ENCODE results near the gene PSMB1.
"Not testable (repeated sequence)": the region's sequence is repeated elsewhere in the genome, so short reads cannot be mapped to it uniquely, and the experiment has no call there.

Gene PSMB1

GRCh38 chr6:170522565-170523183 lies 30.4 kb downstream of the PSMB1 start:
- no peaks in the 10 kb centered on the region for H3K4me1 Mint-ChIP-seq
- H3K27ac Mint-ChIP-seq: no peak overlapping the region
- H3K27me3 Mint-ChIP-seq: peaks cover 29% of the 10 kb centered on the region
- H3K9me3 Mint-ChIP-seq: no peaks in the 10 kb centered on the region
- no peak for ATAC-seq
- no peaks in the 10 kb centered on the region for H3K36me3 Mint-ChIP-seq
- no peak overlapping the region for H3K4me3 Mint-ChIP-seq

GRCh38 chr6:170516783-170517616 lies 36.1 kb downstream of the PSMB1 start:
- Mint-ChIP-seq H3K27me3 (peaks cover 60% of the 10 kb centered on the region), H3K9me3 (no peaks in the 10 kb centered on the region), H3K4me3 (peak overlapping the region; percentile 19), H3K36me3 (no peaks in the 10 kb centered on the region), H3K4me1 (peaks cover 5% of the 10 kb centered on the region), H3K27ac (no peak overlapping the region)
- peak; percentile 80 for ATAC-seq

GRCh38 chr6:170514908-170515307 lies 38.2 kb downstream of the PSMB1 start:
- no peaks in the 10 kb centered on the region for H3K9me3 Mint-ChIP-seq
- peaks cover 68% of the 10 kb centered on the region for H3K27me3 Mint-ChIP-seq
- peaks cover 5% of the 10 kb centered on the region for H3K4me1 Mint-ChIP-seq
- no peak overlapping the region for H3K27ac Mint-ChIP-seq
- ATAC-seq: no peak
- no peaks in the 10 kb centered on the region for H3K36me3 Mint-ChIP-seq
- no peak overlapping the region for H3K4me3 Mint-ChIP-seq

GRCh38 chr6:170512249-170512648 lies 40.9 kb downstream of the PSMB1 start:
- H3K27ac Mint-ChIP-seq: no peak overlapping the region
- H3K9me3 Mint-ChIP-seq: no peaks in the 10 kb centered on the region
- no peak overlapping the region for H3K4me3 Mint-ChIP-seq
- no peaks in the 10 kb centered on the region for H3K36me3 Mint-ChIP-seq
- H3K27me3 Mint-ChIP-seq: peaks cover 46% of the 10 kb centered on the region
- no peak for ATAC-seq
- H3K4me1 Mint-ChIP-seq: peaks cover 5% of the 10 kb centered on the region

- H3K27me3 Mint-ChIP-seq: peaks cover 38% of the 10 kb centered on the region
- H3K9me3 Mint-ChIP-seq: no peaks in the 10 kb centered on the region
- H3K4me3 Mint-ChIP-seq: no peak overlapping the region
- no peak overlapping the region for H3K27ac Mint-ChIP-seq
- H3K4me1 Mint-ChIP-seq: no peaks in the 10 kb centered on the region
- H3K36me3 Mint-ChIP-seq: no peaks in the 10 kb centered on the region
- ATAC-seq: no peak
These were observed 42.5 kb downstream of the PSMB1 start for GRCh38 chr6:170510631-170511030.

- Mint-ChIP-seq H3K4me1 (no peaks in the 10 kb centered on the region), H3K4me3 (no peak overlapping the region), H3K9me3 (no peaks in the 10 kb centered on the region), H3K36me3 (no peaks in the 10 kb centered on the region), H3K27ac (no peak overlapping the region), H3K27me3 (peaks cover 32% of the 10 kb centered on the region)
- no peak for ATAC-seq
These were observed 43.4 kb downstream of the PSMB1 start for GRCh38 chr6:170509723-170510018.

GRCh38 chr6:170508892-170509722 lies 44.0 kb downstream of the PSMB1 start:
- not testable (repeated sequence) for H3K4me1 Mint-ChIP-seq, H3K27ac Mint-ChIP-seq, H3K4me3 Mint-ChIP-seq, H3K9me3 Mint-ChIP-seq, H3K36me3 Mint-ChIP-seq, ATAC-seq
- H3K27me3 Mint-ChIP-seq: peaks cover 30% of the 10 kb centered on the region

GRCh38 chr6:170508275-170508674 lies 44.8 kb downstream of the PSMB1 start:
- ATAC-seq, H3K36me3 Mint-ChIP-seq, H3K9me3 Mint-ChIP-seq, H3K4me1 Mint-ChIP-seq, H3K27ac Mint-ChIP-seq, H3K4me3 Mint-ChIP-seq: not testable (repeated sequence)
- peaks cover 38% of the 10 kb centered on the region for H3K27me3 Mint-ChIP-seq

- ATAC-seq, H3K4me3 Mint-ChIP-seq, H3K36me3 Mint-ChIP-seq, H3K9me3 Mint-ChIP-seq, H3K27ac Mint-ChIP-seq, H3K4me1 Mint-ChIP-seq: not testable (repeated sequence)
- H3K27me3 Mint-ChIP-seq: peaks cover 39% of the 10 kb centered on the region
These were observed 45.4 kb downstream of the PSMB1 start for GRCh38 chr6:170507728-170508127.

GRCh38 chr6:170506446-170506845 lies 46.7 kb downstream of the PSMB1 start:
- no peak for ATAC-seq
- no peak overlapping the region for H3K4me3 Mint-ChIP-seq
- H3K27me3 Mint-ChIP-seq: peaks cover 41% of the 10 kb centered on the region

GRCh38 chr6:170505306-170505705 lies 47.8 kb downstream of the PSMB1 start:
- H3K36me3 Mint-ChIP-seq: peaks cover 27% of the 10 kb centered on the region

More at GRCh38 chr6:170506446-170506845, 46.7 kb downstream of the PSMB1 start:
- Mint-ChIP-seq H3K27ac (no peak overlapping the region), H3K4me1 (no peaks in the 10 kb centered on the region), H3K9me3 (peaks cover 23% of the 10 kb centered on the region), H3K36me3 (peaks cover 18% of the 10 kb centered on the region)

GRCh38 chr6:170504479-170504878 lies 48.6 kb downstream of the PSMB1 start:
- Mint-ChIP-seq H3K27ac (no peak overlapping the region), H3K36me3 (peaks cover 27% of the 10 kb centered on the region), H3K4me1 (no peaks in the 10 kb centered on the region), H3K27me3 (peaks cover 45% of the 10 kb centered on the region), H3K9me3 (peaks cover 31% of the 10 kb centered on the region), H3K4me3 (no peak overlapping the region)
- ATAC-seq: no peak

More at GRCh38 chr6:170505306-170505705, 47.8 kb downstream of the PSMB1 start:
- Mint-ChIP-seq H3K9me3 (peaks cover 31% of the 10 kb centered on the region), H3K4me3 (no peak overlapping the region), H3K27me3 (peaks cover 44% of the 10 kb centered on the region), H3K27ac (no peak overlapping the region), H3K4me1 (no peaks in the 10 kb centered on the region)
- no peak for ATAC-seq

- Mint-ChIP-seq H3K4me3 (no peak overlapping the region), H3K9me3 (peaks cover 31% of the 10 kb centered on the region), H3K36me3 (peaks cover 27% of the 10 kb centered on the region), H3K27ac (no peak overlapping the region), H3K27me3 (peaks cover 46% of the 10 kb centered on the region), H3K4me1 (no peaks in the 10 kb centered on the region)
- ATAC-seq: no peak
These were observed 49.7 kb downstream of the PSMB1 start for GRCh38 chr6:170503414-170503761.

GRCh38 chr6:170502733-170503413 lies 50.2 kb downstream of the PSMB1 start:
- not testable (repeated sequence) for H3K4me1 Mint-ChIP-seq, H3K4me3 Mint-ChIP-seq, H3K27ac Mint-ChIP-seq, ATAC-seq
- Mint-ChIP-seq H3K9me3 (peaks cover 31% of the 10 kb centered on the region), H3K36me3 (peaks cover 27% of the 10 kb centered on the region), H3K27me3 (peaks cover 46% of the 10 kb centered on the region)

GRCh38 chr6:170502268-170502667 lies 50.8 kb downstream of the PSMB1 start:
- H3K27ac Mint-ChIP-seq, H3K4me3 Mint-ChIP-seq: not testable (repeated sequence)
- H3K27me3 Mint-ChIP-seq: peaks cover 46% of the 10 kb centered on the region

More at GRCh38 chr6:170502268-170502667, 50.8 kb downstream of the PSMB1 start:
- H3K9me3 Mint-ChIP-seq: peaks cover 31% of the 10 kb centered on the region
- peaks cover 27% of the 10 kb centered on the region for H3K36me3 Mint-ChIP-seq
- ATAC-seq, H3K4me1 Mint-ChIP-seq: not testable (repeated sequence)

Measured in stimulated activated memory B cell treated with anti-CD40 and anti-IgM and Interleukin-4, amounts not matched to agents 10 μg/mL and 1 μg/mL and 100 μg/mL, for 72 hours (primary cell).